Left cardiac atrium (tissue), 4 donors: ENCODE data around the gene TM7SF3. TPM values are rescaled to one million over a fixed set of nuclear protein-coding genes. Genes with fewer than 3 reads are reported as not detected.
A peak's percentile ranks its signal among the peaks of the same experiment; 100 is the strongest.
"Not testable (repeated sequence)": the region's sequence is repeated elsewhere in the genome, so short reads cannot be mapped to it uniquely, and the experiment has no call there.

Experiments
- ATAC-seq, 2 donors: fragments of 200-7000 bp; cut with Tn5 transposase; one replicate each; pipeline ENCODE4 v1.9.1; 2020; ENCODE audit warnings: mild to moderate bottlenecking in 2 of 2, moderate library complexity in 2 of 2
- DNase-seq: peaks from one replicate; pipeline ENCODE4 v3.0.0-alpha.2; 2020
- intact Hi-C, 2 donors: fragments of 100-400 bp; cut with DNase I; formaldehyde crosslinking; loops; one replicate each; pipeline versions ENCODE4 v1.14.1 to v1.15.1; 2022 to 2023
- total RNA-seq, 2 donors: library from RNA; stranded (reverse); fragmentation: NEBNext Ultra II Directional; extraction: Animal tissue kit (Norgen Biotek cat#: 25700); gene quantifications; one replicate each; pipeline ENCODE4 v1.2.1, GENCODE V29; 2021
- donor health status: DM: no; HTN: yes; CAD: no.
- donor health status: DM: no; HTN: yes; CAD: no; lungs with severe emphysema.
- donor health status: DM: yes; HTN: yes; CAD: no.
- donor health status: Dilated cardiomyopathy.

The TM7SF3 gene
- total RNA-seq, 2 donors from 2014 or later = 20.4 to 31.2 TPM

- intact Hi-C loops = loop anchor here in 1 of 2 donors (5.0 kb wide), 1 partner anchor 279 kb away; no protein-coding TSS in a partner anchor
- DNase-seq (no peak), ATAC-seq (no peak)
Observed at GRCh38 chr12:27018037-27018436, 3.9 kb upstream of the TM7SF3 start.

GRCh38 chr12:27017163-27017823, 3.1 kb upstream of the TM7SF3 start:
- not testable (repeated sequence) for DNase-seq, ATAC-seq
- intact Hi-C loops = loop anchor here in 1 of 2 donors (5.0 kb wide), 1 partner anchor 280 kb away; no protein-coding TSS in a partner anchor

GRCh38 chr12:27015730-27016076, 1.5 kb upstream of the TM7SF3 start:
- intact Hi-C loops = loop anchor here in 1 of 2 donors (5.0 kb wide), 1 partner anchor 282 kb away; no protein-coding TSS in a partner anchor
- ATAC-seq (no peak), DNase-seq (no peak)

- ATAC-seq (no peak), DNase-seq (no peak)
- intact Hi-C loops = loop anchor here in 1 of 2 donors (5.0 kb wide), 2 partner anchors 68 to 282 kb away; no protein-coding TSS in a partner anchor
Observed at GRCh38 chr12:27014859-27015729, 910 bp upstream of the TM7SF3 start.

GRCh38 chr12:27013611-27014084, 536 bp downstream of the TM7SF3 start:
- ATAC-seq (peak; percentile 38 to 45), DNase-seq (no peak)
- intact Hi-C loops = loop anchor here in 1 of 2 donors (5.0 kb wide), 1 partner anchor 66 kb away; no protein-coding TSS in a partner anchor

- no peak for DNase-seq
- intact Hi-C loops = loop anchor here in 1 of 2 donors (5.0 kb wide), 1 partner anchor 66 kb away; no protein-coding TSS in a partner anchor
Observed at GRCh38 chr12:27012982-27013255, 1.3 kb downstream of the TM7SF3 start.

GRCh38 chr12:27012239-27012981, 1.8 kb downstream of the TM7SF3 start:
- intact Hi-C loops = loop anchor here in 1 of 2 donors (5.0 kb wide), 1 partner anchor 65 kb away; no protein-coding TSS in a partner anchor
- ATAC-seq = no peak
- DNase-seq = no peak

More at GRCh38 chr12:27012982-27013255, 1.3 kb downstream of the TM7SF3 start:
- no peak for ATAC-seq

GRCh38 chr12:27009881-27010301, 4.3 kb downstream of the TM7SF3 start:
- no peak for ATAC-seq
- no peak for DNase-seq
- intact Hi-C loops = loop anchor here in 1 of 2 donors (5.0 kb wide), 1 partner anchor 63 kb away; no protein-coding TSS in a partner anchor

- DNase-seq (no peak), ATAC-seq (no peak)
- intact Hi-C loops = no loop called here
Observed at GRCh38 chr12:27008081-27008480, 6.1 kb downstream of the TM7SF3 start.

GRCh38 chr12:27006797-27007467, 7.3 kb downstream of the TM7SF3 start:
- DNase-seq = no peak
- intact Hi-C loops = no loop called here
- ATAC-seq = no peak

- DNase-seq = no peak
- peak in 1 of 2 donors; percentile 58 for ATAC-seq
- intact Hi-C loops = no loop called here
Observed at GRCh38 chr12:27005495-27005894, 8.7 kb downstream of the TM7SF3 start.

GRCh38 chr12:27003421-27004381, 10.5 kb downstream of the TM7SF3 start:
- DNase-seq (no peak), ATAC-seq (no peak)
- intact Hi-C loops = no loop called here

GRCh38 chr12:27002141-27002540, 12.0 kb downstream of the TM7SF3 start:
- ATAC-seq (no peak), DNase-seq (no peak)
- intact Hi-C loops = no loop called here

- no peak for ATAC-seq
- intact Hi-C loops = no loop called here
- DNase-seq = no peak
Observed at GRCh38 chr12:27001663-27002062, 12.5 kb downstream of the TM7SF3 start.

GRCh38 chr12:27000961-27001360, 13.2 kb downstream of the TM7SF3 start:
- DNase-seq (no peak), ATAC-seq (no peak)
- intact Hi-C loops = no loop called here

- ATAC-seq = no peak
- intact Hi-C loops = no loop called here
- no peak for DNase-seq
Observed at GRCh38 chr12:26997003-26997402, 17.2 kb downstream of the TM7SF3 start.

- intact Hi-C loops = no loop called here
- DNase-seq = no peak
- no peak for ATAC-seq
Observed at GRCh38 chr12:26995706-26996105, 18.5 kb downstream of the TM7SF3 start.

GRCh38 chr12:26994109-26994508, 20.1 kb downstream of the TM7SF3 start:
- ATAC-seq (no peak), DNase-seq (no peak)
- intact Hi-C loops = no loop called here
